Measurements from ENCODE around the gene RNLS.

Gene RNLS

GRCh38 chr10:88316292-88316861 is 266.7 kb downstream of the RNLS start:
- Histone ChIP-seq H3K4me3 (ENCODE audit: low read depth, low read length) (no peak overlapping the region), H3K36me3 (no peaks in the 10 kb centered on the region), H3K27ac (no peak overlapping the region), H3K9me3 (ENCODE audit: severe bottlenecking) (peaks cover 6% of the 10 kb centered on the region), H3K27me3 (ENCODE audit: insufficient read depth, low read depth, severe bottlenecking) (no peaks in the 10 kb centered on the region)
- no peak for DNase-seq
- TF ChIP-seq, protein P1, sequence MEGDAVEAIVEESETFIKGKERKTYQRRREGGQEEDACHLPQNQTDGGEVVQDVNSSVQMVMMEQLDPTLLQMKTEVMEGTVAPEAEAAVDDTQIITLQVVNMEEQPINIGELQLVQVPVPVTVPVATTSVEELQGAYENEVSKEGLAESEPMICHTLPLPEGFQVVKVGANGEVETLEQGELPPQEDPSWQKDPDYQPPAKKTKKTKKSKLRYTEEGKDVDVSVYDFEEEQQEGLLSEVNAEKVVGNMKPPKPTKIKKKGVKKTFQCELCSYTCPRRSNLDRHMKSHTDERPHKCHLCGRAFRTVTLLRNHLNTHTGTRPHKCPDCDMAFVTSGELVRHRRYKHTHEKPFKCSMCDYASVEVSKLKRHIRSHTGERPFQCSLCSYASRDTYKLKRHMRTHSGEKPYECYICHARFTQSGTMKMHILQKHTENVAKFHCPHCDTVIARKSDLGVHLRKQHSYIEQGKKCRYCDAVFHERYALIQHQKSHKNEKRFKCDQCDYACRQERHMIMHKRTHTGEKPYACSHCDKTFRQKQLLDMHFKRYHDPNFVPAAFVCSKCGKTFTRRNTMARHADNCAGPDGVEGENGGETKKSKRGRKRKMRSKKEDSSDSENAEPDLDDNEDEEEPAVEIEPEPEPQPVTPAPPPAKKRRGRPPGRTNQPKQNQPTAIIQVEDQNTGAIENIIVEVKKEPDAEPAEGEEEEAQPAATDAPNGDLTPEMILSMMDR (IDR thresholded peaks at IDR 0.05; ENCODE audit: low read depth, low read length) = no peak

GRCh38 chr10:88315755-88316154 is 267.4 kb downstream of the RNLS start:
- DNase-seq = no peak
- Histone ChIP-seq H3K4me3 (ENCODE audit: low read depth, low read length) (no peak overlapping the region), H3K36me3 (no peaks in the 10 kb centered on the region), H3K27me3 (ENCODE audit: insufficient read depth, low read depth, severe bottlenecking) (no peaks in the 10 kb centered on the region), H3K9me3 (ENCODE audit: severe bottlenecking) (peaks cover 6% of the 10 kb centered on the region), H3K27ac (no peak overlapping the region)
- TF ChIP-seq, protein P1 (IDR thresholded peaks at IDR 0.05; ENCODE audit: low read depth, low read length) = no peak

- Histone ChIP-seq H3K9me3 (ENCODE audit: severe bottlenecking) (peaks cover 4% of the 10 kb centered on the region), H3K27me3 (ENCODE audit: insufficient read depth, low read depth, severe bottlenecking) (no peaks in the 10 kb centered on the region), H3K36me3 (no peaks in the 10 kb centered on the region), H3K4me3 (ENCODE audit: low read depth, low read length) (no peak overlapping the region), H3K27ac (no peak overlapping the region)
- no peak for DNase-seq
- TF ChIP-seq, protein P1 (IDR thresholded peaks at IDR 0.05; ENCODE audit: low read depth, low read length) = no peak
These were observed 268.8 kb downstream of the RNLS start for GRCh38 chr10:88314362-88314761.

GRCh38 chr10:88313878-88314277 is 269.2 kb downstream of the RNLS start:
- TF ChIP-seq, protein P1 (IDR thresholded peaks at IDR 0.05; ENCODE audit: low read depth, low read length) = no peak
- Histone ChIP-seq H3K4me3 (ENCODE audit: low read depth, low read length) (no peak overlapping the region), H3K27ac (no peak overlapping the region), H3K27me3 (ENCODE audit: insufficient read depth, low read depth, severe bottlenecking) (no peaks in the 10 kb centered on the region), H3K36me3 (no peaks in the 10 kb centered on the region), H3K9me3 (ENCODE audit: severe bottlenecking) (peaks cover 2% of the 10 kb centered on the region)
- no peak for DNase-seq

DNA sequence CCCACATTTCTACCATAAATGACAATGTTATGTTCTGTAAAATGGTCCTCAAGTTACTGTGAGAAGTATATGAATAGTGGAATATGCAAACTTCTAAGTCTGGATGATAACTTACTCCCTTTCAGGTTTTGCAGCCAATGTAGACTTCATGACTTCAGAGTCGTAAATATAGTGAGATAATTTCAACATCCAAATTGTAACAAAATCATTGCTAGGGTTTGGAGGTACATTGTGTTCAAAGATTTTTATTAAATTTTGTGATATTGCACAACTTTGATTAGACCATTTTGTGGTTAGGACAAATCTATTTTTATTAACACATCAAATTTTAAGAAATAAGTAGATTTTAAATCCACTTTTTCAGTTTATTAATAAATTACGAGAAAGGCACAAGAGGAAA is 270.3 kb downstream of the RNLS start:
- no peak overlapping the region for H3K4me3 ChIP-seq (ENCODE audit: low read depth, low read length)
- no peaks in the 10 kb centered on the region for H3K9me3 ChIP-seq (ENCODE audit: severe bottlenecking)
- H3K36me3 ChIP-seq = no peaks in the 10 kb centered on the region
- TF ChIP-seq, protein P1 (IDR thresholded peaks at IDR 0.05; ENCODE audit: low read depth, low read length) = no peak
- H3K27me3 ChIP-seq (ENCODE audit: insufficient read depth, low read depth, severe bottlenecking) = no peaks in the 10 kb centered on the region
- no peak for DNase-seq
- no peak overlapping the region for H3K27ac ChIP-seq

DNA sequence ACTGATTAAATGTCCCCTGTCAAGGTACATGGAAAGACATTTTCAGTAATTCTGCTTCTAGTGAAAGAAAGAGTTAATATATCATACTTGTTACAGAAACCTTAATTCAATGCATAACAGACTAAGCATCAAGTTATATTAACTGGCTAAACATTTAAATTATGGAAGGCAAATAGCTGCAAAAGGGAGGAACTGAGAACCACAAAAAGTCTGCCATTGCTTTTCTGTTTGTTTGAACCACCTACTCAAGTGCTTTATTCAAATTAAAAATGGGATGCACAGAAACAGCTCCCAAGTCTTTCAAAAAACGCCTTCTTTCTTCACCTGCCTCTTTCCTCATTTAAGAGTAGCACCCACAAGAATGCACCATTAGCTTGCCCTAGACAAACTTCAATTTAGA is 271.9 kb downstream of the RNLS start:
- DNase-seq = no peak
- H3K9me3 ChIP-seq (ENCODE audit: severe bottlenecking) = no peaks in the 10 kb centered on the region
- no peaks in the 10 kb centered on the region for H3K36me3 ChIP-seq
- no peaks in the 10 kb centered on the region for H3K27me3 ChIP-seq (ENCODE audit: insufficient read depth, low read depth, severe bottlenecking)
- TF ChIP-seq, protein P1 (IDR thresholded peaks at IDR 0.05; ENCODE audit: low read depth, low read length) = no peak
- H3K4me3 ChIP-seq (ENCODE audit: low read depth, low read length) = no peak overlapping the region
- no peak overlapping the region for H3K27ac ChIP-seq

Measured in WERI-Rb-1 (cell line).